BJ (cell line): ENCODE measurements around the gene ZNF414. TPM values are rescaled to one million over a fixed set of nuclear protein-coding genes. Genes with fewer than 3 reads are reported as not detected.

Experiments used
- CTCF ChIA-PET: fragments of 350-600 bp; formaldehyde crosslinking; extraction: SDS; loops from one replicate; lab custom pipeline; 2021; ENCODE audit warnings: antibody characterized with exemption, inconsistent platforms; lab: Yijun Ruan, JAX
- POLR2A ChIA-PET: fragments of 300-600 bp; sonication (Branson Sonifier 250); formaldehyde crosslinking; extraction: SDS; loops from one replicate; lab custom pipeline; 2021; ENCODE audit warnings: antibody characterized with exemption; lab: Charles Lee
- DNase-seq: peaks from one replicate; pipeline ENCODE4 v3.0.0-alpha.2; 2011; ENCODE audit warnings: low read depth
- H3K27me3 ChIP-seq: 2 replicates; pipeline ENCODE4 v1.6.0; 2011; ENCODE audit warnings: low read length; ENCODE audit not compliant: control insufficient read depth, insufficient read depth
- H3K36me3 ChIP-seq: 2 replicates; pipeline ENCODE4 v1.5.1; 2011; ENCODE audit warnings: low read length; ENCODE audit not compliant: control insufficient read depth, insufficient read depth
- H3K4me3 ChIP-seq: 2 replicates; pipeline ENCODE4 v1.5.1; 2011; ENCODE audit warnings: low read depth, mild to moderate bottlenecking, control low read depth, low read length
- polyA plus RNA-seq: library from polyadenylated mRNA; depleted of rRNA; stranded (reverse); fragments of >200 nt; gene quantifications from 2 replicates; pipeline ENCODE4 v1.2.3, GENCODE V29; 2011
- TF ChIP-seq, protein P1 (sequence below): IDR thresholded peaks from 2 replicates; pipeline ENCODE4 v1.5.1; 2011; ENCODE audit warnings: low read depth, mild to moderate bottlenecking, control low read depth, inconsistent platforms, low read length, moderate library complexity; ENCODE audit not compliant: insufficient read depth

ZNF414 gene
- polyA plus RNA-seq, 1 experiment = 5.7 TPM

DNA sequence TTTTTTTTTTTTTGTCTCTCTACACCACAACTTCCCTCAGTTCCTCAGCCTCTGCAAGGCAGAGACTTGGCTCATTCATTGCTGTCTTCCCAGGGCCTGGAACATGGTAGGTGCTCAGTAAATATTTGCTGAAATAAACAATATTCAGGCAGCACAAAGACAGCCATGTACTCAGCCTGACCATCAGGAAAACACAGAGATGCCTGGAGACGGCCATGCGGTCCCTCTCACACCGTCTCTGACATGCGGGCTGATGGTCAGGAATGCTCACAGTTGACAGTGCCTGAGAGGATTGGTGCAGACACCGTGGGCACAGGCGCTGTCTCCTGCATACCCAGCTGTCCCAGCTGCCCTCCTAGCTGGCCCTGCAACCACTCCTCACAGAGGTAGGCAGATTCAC lies 12.5 kb downstream of the ZNF414 start:
- no peak for DNase-seq
- no peak overlapping the region for H3K4me3 ChIP-seq
- no peaks in the 10 kb centered on the region for H3K36me3 ChIP-seq
- POLR2A ChIA-PET = no interaction called here
- CTCF ChIA-PET = no interaction called here
- H3K27me3 ChIP-seq = no peaks in the 10 kb centered on the region
- TF ChIP-seq, protein P1, sequence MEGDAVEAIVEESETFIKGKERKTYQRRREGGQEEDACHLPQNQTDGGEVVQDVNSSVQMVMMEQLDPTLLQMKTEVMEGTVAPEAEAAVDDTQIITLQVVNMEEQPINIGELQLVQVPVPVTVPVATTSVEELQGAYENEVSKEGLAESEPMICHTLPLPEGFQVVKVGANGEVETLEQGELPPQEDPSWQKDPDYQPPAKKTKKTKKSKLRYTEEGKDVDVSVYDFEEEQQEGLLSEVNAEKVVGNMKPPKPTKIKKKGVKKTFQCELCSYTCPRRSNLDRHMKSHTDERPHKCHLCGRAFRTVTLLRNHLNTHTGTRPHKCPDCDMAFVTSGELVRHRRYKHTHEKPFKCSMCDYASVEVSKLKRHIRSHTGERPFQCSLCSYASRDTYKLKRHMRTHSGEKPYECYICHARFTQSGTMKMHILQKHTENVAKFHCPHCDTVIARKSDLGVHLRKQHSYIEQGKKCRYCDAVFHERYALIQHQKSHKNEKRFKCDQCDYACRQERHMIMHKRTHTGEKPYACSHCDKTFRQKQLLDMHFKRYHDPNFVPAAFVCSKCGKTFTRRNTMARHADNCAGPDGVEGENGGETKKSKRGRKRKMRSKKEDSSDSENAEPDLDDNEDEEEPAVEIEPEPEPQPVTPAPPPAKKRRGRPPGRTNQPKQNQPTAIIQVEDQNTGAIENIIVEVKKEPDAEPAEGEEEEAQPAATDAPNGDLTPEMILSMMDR = no peak

DNA sequence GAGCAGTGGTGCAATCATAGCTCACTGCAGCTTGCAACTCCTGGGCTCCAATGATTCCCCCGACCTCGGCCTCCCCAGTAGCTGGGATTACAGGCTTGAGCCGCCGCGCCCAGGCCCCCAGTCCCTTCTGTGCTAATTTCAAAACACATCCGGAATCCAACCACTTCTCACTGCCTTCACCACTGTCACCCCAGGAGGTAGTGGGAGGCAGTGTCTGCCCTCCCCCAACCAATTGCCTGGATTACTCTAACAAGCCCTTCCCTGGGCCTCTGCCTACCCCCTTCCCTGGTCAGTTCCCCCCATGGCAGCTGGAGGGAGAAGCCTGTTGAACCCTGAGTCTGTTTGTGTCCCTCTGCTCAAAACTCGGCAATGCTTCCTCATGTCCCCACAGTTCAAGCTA lies 13.8 kb downstream of the ZNF414 start:
- POLR2A ChIA-PET = no interaction called here
- TF ChIP-seq, protein P1 = no peak
- no peak overlapping the region for H3K4me3 ChIP-seq
- H3K27me3 ChIP-seq = no peaks in the 10 kb centered on the region
- DNase-seq = no peak
- CTCF ChIA-PET = no interaction called here
- no peaks in the 10 kb centered on the region for H3K36me3 ChIP-seq

DNA sequence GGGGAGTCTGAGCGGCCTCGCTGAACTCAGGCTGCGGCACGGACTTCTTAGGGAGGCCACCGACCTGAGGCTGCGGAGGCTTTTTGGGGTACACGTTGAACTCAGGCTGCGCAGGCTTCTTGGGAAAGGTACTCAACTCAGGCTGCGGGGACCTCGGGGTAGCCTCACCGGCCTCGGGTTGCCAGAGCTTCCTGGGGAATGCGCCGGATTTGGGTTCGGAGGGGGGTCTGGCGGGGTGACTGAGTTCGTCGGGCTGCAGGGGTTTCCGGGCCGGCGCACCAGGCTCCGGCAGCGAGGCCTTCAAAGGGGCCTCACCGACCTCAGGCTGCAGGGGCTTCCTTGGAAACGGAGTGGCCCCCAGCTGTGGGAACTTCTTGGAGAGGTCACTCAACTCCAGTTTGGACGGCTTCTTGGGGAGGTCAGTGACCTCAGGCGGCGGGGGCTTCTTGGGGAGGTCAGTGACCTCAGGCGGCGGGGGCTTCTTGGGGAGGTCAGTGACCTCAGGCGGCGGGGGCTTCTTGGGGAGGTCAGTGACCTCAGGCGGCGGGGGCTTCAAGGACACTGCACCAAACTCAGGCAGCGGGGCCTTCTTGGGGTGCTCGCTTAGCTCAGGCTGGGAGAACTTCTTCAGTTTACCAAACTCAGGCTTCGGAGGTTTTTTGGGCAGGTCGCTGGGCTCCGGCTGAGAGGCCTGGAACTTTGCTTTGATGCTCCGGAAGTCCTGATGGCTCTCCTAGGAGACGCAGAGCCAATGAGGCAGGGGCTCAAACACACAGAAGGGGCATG lies 14.7 kb downstream of the ZNF414 start:
- DNase-seq = no peak
- Histone ChIP-seq H3K27me3 (no peaks in the 10 kb centered on the region), H3K36me3 (no peaks in the 10 kb centered on the region), H3K4me3 (no peak overlapping the region)
- CTCF ChIA-PET = no interaction called here
- TF ChIP-seq, protein P1 = no peak
- POLR2A ChIA-PET = no interaction called here

DNA sequence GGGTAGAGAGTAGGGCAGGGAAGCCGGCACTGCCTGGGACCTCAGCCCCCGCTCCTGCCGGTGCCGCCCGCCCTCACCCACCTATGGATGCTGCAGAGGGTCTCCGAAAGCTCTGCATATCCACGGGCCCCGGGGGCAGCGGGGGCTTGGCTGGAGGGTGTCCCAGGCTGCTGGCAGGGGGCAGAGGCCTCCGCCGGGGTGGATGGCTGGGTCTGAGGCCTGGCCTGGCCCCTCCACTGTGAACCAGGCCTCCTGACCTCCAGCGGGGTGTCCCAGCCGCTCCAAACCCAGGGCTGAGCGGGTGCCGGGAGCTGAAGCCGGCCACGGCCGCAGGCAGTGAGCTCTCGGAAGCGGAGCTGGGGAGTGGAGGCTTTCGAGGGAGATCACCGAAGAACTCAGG lies 15.7 kb downstream of the ZNF414 start:
- TF ChIP-seq, protein P1 = no peak
- no peak overlapping the region for H3K4me3 ChIP-seq
- POLR2A ChIA-PET = no interaction called here
- no peaks in the 10 kb centered on the region for H3K27me3 ChIP-seq
- no peaks in the 10 kb centered on the region for H3K36me3 ChIP-seq
- CTCF ChIA-PET = no interaction called here
- no peak for DNase-seq

DNA sequence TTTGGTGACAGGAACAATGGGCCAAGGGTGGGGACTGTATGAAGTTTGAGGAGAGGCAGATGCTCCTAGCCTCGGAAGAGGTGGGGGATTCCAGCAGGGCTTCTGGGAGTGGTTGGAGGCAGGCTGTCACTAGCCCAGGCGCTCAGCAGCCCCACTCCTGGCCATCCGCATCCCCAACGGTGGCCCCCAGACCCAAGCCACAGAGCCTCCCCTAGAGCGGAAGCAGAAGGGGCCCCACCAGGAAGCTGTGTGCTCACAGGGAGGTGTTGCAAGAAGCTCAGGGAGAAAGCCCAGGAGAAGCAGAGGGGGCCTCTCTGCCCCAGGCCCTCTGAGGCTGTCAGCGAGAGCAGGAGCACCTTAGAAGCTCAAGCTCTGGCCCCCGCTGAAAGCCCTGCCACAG lies 19.8 kb downstream of the ZNF414 start:
- Histone ChIP-seq H3K27me3 (no peaks in the 10 kb centered on the region), H3K36me3 (no peaks in the 10 kb centered on the region; the same call in none of the 2 replicates), H3K4me3 (no peak overlapping the region)
- no peak for DNase-seq
- TF ChIP-seq, protein P1 = no peak
- ChIA-PET POLR2A (no interaction called here), CTCF (interaction anchor here (1.3 to 1.6 kb wide), 2 partner anchors 8 to 86 kb away, joined by 3 to 5 read pairs; no protein-coding TSS in a partner anchor)
